Measurements from ENCODE around the gene PTPRD. TPM values are rescaled to one million over a fixed set of nuclear protein-coding genes. Genes with fewer than 3 reads are reported as not detected.
"Not testable (repeated sequence)": the region's sequence is repeated elsewhere in the genome, so short reads cannot be mapped to it uniquely, and the experiment has no call there.

PTPRD gene
- total RNA-seq, 1 donor: 11.5 TPM

- H3K4me3 ChIP-seq (ENCODE audit: low read depth, low read length): no peak overlapping the region
- DNase-seq (ENCODE audit: low read depth): no peak
- no peak for TF ChIP-seq CTCF (IDR thresholded peaks at IDR 0.05; ENCODE audit: insufficient read depth, low read length)
Observed at GRCh38 chr9:8978334-8978733, 1634.5 kb downstream of the PTPRD start.

GRCh38 chr9:8968350-8968749, 1644.5 kb downstream of the PTPRD start:
- H3K4me3 ChIP-seq (ENCODE audit: low read depth, low read length); DNase-seq (ENCODE audit: low read depth): not testable (repeated sequence)

GRCh38 chr9:8963885-8964284, 1648.9 kb downstream of the PTPRD start:
- no peak for DNase-seq (ENCODE audit: low read depth)
- no peak overlapping the region for H3K4me3 ChIP-seq (ENCODE audit: low read depth, low read length)
- no peak for TF ChIP-seq CTCF (IDR thresholded peaks at IDR 0.05; ENCODE audit: insufficient read depth, low read length)

- DNase-seq (ENCODE audit: low read depth): no peak
- no peak for TF ChIP-seq CTCF (IDR thresholded peaks at IDR 0.05; ENCODE audit: insufficient read depth, low read length)
- no peak overlapping the region for H3K4me3 ChIP-seq (ENCODE audit: low read depth, low read length)
Observed at GRCh38 chr9:8962084-8962483, 1650.7 kb downstream of the PTPRD start.

- TF ChIP-seq CTCF (IDR thresholded peaks at IDR 0.05; ENCODE audit: insufficient read depth, low read length): no peak
- no peak for DNase-seq (ENCODE audit: low read depth)
Observed at GRCh38 chr9:8961186-8961851, 1651.5 kb downstream of the PTPRD start.

GRCh38 chr9:8960254-8960653, 1652.5 kb downstream of the PTPRD start:
- DNase-seq (ENCODE audit: low read depth): no peak
- no peak for TF ChIP-seq CTCF (IDR thresholded peaks at IDR 0.05; ENCODE audit: insufficient read depth, low read length)
- H3K4me3 ChIP-seq (ENCODE audit: low read depth, low read length): no peak overlapping the region

More at GRCh38 chr9:8961186-8961851, 1651.5 kb downstream of the PTPRD start:
- H3K4me3 ChIP-seq (ENCODE audit: low read depth, low read length): no peak overlapping the region

GRCh38 chr9:8958358-8958757, 1654.4 kb downstream of the PTPRD start:
- H3K4me3 ChIP-seq (ENCODE audit: low read depth, low read length): no peak overlapping the region
- DNase-seq (ENCODE audit: low read depth): no peak
- TF ChIP-seq CTCF (IDR thresholded peaks at IDR 0.05; ENCODE audit: insufficient read depth, low read length): no peak
